ENCODE data around the gene CD19.
"Not testable (repeated sequence)": the region's sequence is repeated elsewhere in the genome, so short reads cannot be mapped to it uniquely, and the experiment has no call there.

Gene CD19

DNA sequence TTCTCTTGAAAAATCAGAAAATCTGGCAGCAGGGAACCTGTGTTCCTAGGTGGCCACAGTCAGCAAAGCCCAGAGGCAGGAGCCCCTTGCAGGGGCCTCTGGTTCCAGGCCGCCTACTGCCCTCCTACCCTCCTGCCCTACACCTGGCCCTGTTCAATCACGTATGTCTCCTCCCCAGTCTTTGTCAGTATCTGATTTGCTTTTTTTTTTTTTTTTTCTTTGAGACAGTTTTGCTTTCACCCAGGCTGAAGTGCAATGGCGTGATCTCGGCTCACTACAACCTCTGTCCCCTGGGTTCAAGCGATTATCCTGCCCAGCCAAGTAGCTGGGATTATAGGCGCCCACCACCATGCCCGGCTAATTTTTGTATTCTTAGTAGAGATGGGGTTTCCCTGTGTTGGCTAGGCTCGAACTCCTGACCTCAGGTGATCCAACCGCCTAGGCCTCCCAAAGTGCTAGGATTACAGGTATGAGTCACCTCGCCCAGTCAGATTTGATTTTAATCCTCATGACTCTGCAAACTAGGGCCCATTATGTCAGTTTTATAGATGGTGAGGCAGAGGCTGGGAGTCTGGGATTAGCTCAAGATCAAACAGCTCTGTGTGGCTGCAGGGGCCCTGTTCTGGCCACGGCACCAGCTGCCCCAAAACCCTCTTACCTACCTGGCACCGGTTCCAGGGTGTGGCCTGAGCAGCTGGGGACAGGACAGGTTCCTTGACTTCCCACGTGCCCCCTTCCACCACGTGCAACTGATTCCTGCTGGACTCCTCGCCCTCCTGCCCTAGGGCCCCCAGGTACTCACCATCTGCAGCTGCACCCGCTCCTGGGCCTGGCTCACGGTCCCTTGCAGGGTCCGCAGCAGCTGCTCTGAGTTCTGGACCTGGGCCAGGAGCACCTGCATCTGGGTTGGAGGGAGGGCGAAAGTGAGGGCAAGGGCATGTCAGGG, 21.4 kb upstream of the CD19 start:
- no peak for DNase-seq (ENCODE audit: low spot score)

DNA sequence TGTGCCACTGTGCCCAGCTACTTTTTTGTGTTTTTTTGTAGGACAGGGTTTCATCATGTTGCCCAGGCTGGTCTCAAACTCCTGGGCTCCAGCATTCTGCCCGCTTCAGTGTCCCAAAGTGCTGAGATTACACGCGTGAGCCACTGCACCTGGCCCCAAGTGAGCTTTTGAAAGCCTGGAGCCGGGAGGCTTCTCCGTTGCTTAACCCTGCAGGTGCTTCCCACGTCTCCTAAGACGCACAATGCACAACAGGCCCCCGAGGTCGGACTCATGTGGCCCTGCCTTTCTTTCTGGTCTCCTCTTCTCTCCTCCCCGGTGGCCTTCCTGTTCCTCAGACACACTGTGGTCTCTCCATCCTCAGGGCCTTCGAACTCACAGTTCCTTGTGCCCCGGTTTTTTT, 19.2 kb upstream of the CD19 start:
- no peak for DNase-seq (ENCODE audit: low spot score)

DNA sequence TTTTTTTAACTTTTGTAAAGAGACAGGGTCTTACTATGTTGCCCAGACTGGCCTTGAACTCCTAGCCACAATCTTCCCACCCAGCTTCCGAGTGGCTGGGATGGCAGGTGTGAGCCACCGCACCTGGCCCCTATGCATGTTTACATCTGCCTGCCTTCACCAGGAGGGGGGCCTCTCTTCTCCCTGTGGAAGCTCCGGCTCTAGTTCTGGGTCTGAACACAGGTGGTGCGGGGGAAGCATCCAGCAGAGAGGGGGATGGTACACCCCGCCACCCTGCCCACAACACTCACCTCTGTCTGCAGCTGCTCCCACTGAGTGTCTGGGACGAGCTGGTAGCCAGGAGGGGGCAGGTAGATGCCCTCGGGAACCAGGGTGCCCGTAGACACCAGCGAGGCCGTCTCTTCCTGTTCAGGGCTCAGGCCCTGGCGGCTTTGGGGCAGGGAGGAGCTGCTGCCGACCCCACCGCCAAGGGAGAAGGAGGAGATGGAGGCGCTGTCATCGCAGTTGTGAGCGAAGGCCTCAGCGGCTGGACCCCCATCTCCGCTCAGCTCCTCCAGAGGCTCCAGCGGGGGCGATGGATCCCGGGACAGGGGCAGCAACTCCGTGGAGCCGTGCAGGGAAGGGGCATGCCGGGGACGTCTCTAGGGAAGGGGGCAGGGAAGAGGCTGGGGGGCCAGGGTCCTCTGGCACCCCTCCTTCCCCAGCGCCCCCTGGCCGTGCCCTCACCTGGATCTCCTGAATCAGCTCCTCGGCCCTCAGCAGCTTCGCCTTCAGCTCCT, 17.6 kb upstream of the CD19 start:
- no peak for DNase-seq (ENCODE audit: low spot score)

DNA sequence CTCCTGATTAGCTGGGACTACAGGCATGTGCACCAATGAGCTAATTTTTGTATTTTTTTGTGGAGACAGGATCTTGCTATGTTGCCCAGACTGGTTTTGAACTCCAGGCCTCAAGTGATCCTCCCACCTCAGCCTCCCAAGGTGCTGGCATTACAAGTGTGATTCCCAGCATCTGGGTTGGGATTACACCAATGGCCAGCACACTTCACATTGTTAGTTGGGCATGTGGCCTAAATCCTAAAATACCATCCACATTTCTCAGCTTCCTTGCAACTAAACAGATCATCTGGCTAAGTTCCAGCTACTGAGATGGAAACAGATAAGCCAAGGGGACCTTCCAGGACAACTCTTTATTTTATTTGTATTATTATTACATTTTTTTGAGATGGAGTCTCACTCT, 16.6 kb upstream of the CD19 start:
- no peak for DNase-seq (ENCODE audit: low spot score)

DNA sequence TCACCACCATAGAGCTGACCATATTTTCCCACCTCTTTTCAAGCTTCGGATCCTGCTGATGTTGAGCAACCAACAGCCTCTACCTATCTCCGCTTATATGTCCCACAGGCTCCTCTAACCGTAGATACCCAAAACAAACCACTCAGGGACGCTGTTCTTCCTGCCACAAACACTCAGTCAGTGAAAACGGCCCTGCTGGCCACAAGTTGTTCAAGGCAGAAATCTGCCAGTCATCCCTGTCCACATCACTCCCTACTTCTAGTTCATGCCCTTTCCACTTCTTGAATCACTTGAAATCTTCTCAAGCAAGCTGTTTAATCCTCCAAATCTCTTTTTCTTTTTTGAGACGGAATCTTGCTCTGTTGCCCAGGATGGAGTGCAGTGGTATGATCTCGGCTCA, 14.7 kb upstream of the CD19 start:
- DNase-seq (ENCODE audit: low spot score), result no peak

DNA sequence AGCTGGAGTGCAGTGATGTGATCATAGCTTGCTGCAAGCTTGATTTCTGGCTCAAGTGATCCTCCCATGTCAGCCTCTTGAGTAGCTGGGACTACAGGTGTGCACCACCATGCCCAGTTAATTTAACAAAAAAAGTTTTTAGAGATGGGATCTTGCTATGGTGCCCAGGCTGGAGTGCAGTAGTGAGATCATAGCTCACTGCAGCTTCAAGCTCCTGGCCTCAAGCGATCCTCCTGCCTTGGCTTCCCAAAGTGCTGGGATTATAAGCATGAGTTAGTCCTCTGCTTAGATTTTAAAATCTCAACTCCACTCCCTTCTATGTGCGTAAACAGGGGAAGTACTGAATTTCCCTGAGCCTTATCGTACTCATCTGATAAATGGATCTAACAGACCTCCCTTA, 13.1 kb upstream of the CD19 start:
- no peak for DNase-seq (ENCODE audit: low spot score)

DNA sequence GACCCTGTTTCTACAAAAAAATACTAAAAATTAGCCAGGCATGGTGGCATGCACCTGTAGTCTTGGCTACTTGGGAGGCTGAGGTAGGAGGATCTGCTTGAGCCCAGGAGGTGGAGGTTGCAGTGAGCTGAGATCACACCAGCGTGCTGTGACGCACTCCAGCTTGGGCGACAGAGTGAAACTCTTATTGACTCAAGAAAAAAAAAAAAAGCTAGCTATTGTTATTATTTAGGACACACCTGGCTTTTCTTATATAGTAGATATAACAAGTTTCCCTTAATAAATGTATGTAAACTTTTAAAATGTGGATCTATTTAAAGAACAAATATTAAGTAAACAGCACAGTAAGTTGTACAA, 8.6 kb upstream of the CD19 start:
- DNase-seq (ENCODE audit: low spot score), result no peak

DNA sequence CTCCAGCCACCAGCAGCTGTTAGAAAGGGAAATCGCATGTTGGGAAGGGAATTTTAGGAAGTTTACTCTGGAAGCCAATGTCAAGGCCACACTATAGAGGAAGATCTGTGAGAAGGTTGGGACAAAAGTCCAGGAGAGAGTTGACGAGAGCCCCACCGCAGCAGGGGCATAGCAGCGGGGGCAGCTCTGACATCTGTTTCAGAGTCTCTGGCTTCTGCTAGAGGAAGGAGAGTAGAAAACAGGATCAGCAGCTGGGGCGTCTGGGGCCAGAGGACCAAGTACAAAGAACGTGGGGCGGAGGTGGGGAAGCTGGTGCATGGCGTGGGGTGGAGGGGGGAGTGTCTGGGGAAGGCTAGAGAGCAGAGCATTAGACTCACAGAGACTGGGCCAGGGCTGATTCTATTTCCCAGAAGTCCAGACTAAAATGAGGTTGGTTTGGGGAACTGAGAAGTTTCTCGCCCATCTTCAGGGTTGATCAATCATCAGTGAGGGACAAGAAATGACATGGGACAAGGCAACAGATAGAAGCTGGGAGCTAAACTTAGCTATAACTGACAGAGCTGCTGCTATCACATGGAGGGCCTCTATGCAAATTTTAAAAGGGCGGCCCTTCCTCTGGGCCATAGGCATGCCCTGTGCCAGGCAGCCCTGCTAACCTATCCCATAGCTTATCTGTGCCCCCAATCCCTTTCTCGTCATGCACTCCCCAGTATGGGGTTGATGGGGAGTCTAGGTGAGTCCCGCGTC, 7.9 kb upstream of the CD19 start:
- DNase-seq (ENCODE audit: low spot score), result no peak

DNA sequence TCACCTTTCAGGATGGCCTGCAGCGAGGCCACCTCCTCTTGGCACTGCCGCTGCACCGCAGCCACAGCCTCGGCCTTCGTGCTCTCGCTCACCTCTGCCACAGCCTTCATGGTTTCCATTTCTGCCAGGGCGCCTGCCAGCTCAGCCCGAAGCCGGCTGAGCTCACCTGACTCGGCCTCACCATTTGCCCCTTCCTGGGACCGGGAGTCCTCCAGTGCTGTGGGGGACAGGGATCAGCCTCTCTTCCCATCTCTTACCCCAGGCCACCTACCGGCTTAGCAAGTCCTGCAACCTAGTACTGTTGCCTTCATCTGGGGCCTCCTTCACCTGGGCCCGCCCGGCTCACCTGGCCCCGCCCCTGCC, 7.4 kb upstream of the CD19 start:
- no peak for DNase-seq (ENCODE audit: low spot score)

DNA sequence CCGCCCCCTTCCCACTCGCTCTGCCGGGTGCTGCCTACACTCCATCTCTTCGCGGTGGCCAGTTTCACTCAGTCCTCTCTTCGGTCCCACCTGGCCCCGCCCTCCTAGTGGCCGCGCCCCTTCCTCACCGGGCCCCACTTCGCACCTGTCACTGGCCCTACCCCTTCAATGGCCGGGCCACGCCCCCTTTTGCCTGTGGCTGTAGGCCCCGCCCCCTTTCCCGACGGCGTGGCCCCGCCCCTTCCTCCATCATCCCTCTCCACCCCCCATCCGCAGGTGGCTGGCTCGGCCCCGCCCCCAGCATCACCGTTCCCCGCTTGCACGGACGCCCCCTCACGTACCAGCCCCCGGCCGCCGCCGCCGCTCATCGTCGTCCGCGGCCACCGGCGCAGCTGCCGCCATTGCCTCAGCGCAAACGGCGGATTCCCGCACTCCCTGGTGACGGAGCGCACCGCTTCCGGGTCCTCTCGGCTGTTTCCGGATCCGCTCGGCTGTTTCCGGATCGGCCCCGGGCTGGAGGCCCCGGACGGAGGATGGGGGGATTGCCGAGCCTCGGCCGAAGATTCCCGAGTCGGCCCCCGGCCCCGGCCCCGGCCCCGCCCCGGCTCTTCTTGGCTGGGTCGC, 6.9 kb upstream of the CD19 start, which contains the start of gene RABEP2:
TSS of gene RABEP2 (minus strand) at position 477 of the 624 bp plus-strand sequence. CDS start at position 402, 75 bp downstream.
- DNase-seq (ENCODE audit: low spot score), result peak; percentile 87

DNA sequence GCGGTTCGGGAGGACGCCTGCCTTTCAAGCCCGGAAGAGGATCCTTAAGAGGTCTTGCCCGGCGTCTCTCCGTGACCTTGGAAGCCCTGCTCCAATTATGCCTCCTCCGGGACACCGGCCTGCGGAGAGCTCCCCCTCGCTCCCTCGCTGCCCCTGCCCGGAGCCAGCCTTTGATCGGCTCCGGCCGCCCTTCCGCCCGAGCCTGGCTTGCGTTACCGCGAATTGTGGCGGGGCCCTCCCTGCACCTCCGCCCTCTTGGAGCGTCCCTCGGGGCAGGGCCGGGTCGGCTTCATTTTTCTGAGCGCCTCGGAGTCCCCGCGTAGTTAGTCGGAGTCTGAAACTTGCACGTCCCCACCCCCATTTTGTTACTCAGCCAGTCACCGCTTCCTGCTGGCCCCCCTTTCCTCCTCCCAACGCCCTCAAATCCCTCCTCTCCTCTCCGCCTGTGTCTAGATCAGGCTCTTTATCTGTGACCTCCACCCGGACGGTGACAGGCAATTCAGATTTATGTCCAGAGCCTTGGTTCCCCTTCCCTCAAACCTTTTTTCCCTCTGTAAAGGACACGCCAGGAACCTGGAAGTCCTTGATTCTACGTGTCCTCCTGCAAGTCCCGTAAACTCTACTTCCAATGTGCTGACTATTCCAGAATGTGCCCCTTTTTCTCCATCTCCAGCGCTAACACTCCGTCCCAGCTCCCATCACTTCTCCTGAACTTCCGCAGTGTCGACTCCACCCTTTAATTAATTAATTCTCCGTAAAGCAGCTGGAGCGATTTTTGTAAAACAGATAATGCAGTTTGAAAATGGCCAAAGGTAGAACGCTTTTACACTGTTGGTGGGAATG, 6.2 kb upstream of the CD19 start:
- peak; percentile 64 for DNase-seq (ENCODE audit: low spot score)

DNA sequence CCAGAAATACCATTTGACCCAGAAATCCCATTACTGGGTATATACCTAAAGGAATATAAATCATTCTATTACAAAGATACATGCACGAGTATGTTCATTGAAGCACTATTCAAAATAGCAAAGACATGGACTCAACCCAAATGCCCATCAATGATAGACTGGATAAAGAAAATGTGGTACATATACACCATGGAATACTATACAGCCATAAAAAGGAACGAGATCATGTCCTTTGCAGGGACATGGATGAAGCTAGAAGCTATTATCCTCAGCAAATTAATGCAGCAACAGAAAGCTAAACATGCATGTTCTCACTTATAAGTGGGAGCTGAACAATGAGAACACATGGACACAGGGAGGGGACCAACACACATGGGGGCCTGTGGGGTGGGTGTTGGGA, 5.5 kb upstream of the CD19 start:
- not testable (repeated sequence) for DNase-seq (ENCODE audit: low spot score)

DNA sequence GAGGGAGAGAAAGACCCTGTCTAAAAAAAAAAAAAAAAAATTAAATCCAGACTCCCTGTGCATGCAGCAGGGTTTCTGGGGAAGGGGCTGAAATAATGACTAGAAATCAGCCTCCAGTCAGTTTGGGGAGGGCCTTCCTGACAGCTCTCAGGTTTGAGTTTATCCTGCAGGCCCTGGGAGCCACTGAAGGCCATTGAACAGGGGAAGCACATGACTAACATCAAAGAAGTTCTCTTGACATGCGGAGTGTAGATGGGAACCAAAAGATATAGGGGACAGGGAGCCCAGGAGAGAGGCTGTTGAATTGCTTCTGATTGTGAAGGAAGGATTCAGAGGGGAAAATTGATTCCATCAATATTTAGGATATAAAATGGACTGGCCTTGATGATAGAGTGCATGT, 4.0 kb upstream of the CD19 start:
- DNase-seq (ENCODE audit: low spot score), result no peak

DNA sequence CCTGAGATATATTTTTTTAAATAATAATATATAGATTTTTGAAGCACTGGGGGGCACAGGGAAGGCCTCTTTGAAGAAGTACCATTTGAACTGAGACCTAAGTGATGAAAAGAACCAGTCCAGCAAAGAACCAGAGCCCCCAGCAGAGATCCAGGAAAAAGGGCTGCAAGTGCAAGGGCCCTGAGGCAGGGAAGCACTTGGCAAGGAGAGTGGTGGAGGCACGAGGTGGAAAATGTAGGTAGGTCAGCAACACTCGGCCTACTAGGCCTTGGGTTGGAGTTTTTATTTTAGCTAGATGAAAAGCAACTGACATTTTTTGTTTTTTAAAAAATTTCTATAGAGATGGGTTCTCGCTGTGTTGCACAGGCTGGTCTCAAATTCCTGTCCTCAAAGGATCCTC, 1.6 kb upstream of the CD19 start:
- DNase-seq (ENCODE audit: low spot score), result no peak

DNA sequence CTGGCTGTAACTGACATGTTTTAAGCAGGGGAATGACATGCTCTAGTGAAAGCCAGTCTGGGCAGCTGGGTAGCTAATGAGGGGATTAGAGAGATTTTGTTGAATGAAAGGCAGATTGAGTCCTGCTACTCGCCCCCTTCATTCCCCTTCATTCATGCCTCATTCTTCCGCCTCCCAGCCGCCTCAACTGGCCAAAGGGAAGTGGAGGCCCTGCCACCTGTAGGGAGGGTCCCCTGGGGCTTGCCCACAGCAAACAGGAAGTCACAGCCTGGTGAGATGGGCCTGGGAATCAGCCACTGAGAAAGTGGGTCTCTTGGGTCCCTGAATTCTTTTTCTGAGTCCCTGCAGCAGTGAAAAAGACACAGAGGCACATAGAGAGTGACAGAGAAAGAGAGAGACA, 1.1 kb upstream of the CD19 start:
- no peak for DNase-seq (ENCODE audit: low spot score)

DNA sequence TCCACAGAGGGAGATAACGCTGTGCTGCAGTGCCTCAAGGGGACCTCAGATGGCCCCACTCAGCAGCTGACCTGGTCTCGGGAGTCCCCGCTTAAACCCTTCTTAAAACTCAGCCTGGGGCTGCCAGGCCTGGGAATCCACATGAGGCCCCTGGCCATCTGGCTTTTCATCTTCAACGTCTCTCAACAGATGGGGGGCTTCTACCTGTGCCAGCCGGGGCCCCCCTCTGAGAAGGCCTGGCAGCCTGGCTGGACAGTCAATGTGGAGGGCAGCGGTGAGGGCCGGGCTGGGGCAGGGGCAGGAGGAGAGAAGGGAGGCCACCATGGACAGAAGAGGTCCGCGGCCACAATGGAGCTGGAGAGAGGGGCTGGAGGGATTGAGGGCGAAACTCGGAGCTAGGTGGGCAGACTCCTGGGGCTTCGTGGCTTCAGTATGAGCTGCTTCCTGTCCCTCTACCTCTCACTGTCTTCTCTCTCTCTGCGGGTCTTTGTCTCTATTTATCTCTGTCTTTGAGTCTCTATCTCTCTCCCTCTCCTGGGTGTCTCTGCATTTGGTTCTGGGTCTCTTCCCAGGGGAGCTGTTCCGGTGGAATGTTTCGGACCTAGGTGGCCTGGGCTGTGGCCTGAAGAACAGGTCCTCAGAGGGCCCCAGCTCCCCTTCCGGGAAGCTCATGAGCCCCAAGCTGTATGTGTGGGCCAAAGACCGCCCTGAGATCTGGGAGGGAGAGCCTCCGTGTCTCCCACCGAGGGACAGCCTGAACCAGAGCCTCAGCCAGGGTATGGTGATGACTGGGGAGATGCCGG, 769 bp downstream of the CD19 start:
- no peak for DNase-seq (ENCODE audit: low spot score)

DNA sequence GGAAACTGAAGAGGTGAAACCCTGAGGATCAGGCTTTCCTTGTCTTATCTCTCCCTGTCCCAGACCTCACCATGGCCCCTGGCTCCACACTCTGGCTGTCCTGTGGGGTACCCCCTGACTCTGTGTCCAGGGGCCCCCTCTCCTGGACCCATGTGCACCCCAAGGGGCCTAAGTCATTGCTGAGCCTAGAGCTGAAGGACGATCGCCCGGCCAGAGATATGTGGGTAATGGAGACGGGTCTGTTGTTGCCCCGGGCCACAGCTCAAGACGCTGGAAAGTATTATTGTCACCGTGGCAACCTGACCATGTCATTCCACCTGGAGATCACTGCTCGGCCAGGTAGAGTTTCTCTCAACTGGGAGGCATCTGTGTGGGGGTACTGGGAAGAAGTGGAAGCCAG, 1.4 kb downstream of the CD19 start:
- DNase-seq (ENCODE audit: low spot score), result no peak

DNA sequence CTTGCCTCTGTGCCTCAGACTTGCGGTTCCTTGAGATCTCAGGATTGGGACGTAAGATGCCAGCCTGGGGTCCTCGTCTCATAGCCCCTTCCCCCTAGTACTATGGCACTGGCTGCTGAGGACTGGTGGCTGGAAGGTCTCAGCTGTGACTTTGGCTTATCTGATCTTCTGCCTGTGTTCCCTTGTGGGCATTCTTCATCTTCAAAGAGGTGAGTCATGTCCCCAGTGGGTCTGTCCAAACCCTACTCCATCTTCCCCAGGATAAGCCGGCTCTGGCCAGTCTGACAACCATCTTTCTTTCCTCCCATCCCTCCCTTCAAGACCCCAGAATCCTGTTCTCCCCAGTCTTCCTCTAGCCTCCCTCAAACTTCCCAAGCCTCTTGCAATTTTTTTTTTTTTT, 3.6 kb downstream of the CD19 start:
- no peak for DNase-seq (ENCODE audit: low spot score)

DNA sequence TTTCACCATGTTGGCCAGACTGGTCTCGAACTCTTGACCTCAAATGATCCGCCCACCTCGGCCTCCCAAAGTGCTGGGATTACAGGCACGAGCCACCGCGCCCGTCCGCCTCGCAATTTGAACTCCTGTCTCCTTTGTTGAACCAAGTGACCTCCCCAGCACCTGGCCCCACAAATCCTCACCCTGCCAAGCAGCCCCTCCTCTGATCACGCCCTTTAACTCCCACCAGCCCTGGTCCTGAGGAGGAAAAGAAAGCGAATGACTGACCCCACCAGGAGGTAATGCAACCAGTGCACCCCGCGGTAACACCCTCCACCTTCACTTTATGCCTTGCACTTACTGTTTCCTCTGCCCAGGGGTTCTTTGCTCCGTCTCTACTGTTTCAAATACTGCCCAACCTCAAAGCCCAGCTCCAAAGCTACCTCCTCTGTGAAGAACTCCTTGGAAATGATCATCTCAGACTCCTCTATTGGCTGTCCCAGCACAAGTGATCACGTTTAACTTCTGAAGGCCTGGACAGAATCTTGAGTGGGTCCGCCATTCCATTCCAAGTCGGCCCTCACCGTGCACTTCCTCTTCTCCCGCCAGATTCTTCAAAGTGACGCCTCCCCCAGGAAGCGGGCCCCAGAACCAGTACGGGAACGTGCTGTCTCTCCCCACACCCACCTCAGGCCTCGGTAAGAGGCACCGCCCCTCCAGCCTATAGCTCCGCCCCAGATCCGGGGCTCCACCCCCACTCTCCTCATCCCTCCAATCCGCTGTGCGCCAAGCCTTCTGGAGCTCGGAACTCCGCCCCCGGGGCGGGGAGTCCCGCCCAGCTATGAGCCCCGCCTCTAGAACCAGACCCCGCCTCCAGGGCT, 4.4 kb downstream of the CD19 start:
- DNase-seq (ENCODE audit: low spot score), result peak; percentile 53

Measured in globus pallidus (tissue), 1 donor.